Upper lobe of left lung (tissue), 4 donors: Measurements from ENCODE around the gene GRK5.

Experiments
- CTCF ChIP-seq, 6 experiments: fragments of 450-650 bp in 4 of 6; fragments of 200-600 bp in 2 of 6; sonication (generic) in 2 of 6; IDR thresholded peaks; one replicate each; pipeline ENCODE4 v1.5.1; 2016 to 2019; ENCODE audit warnings: antibody characterized with exemption in 6 of 6
- POLR2A ChIP-seq, 4 donors: fragments of 450-650 bp; IDR thresholded peaks; one replicate each; pipeline ENCODE4 v1.5.1; 2016 to 2017; ENCODE audit warnings: antibody characterized with exemption in 4 of 4, mild to moderate bottlenecking in 2 of 4

- TF ChIP-seq CTCF (IDR thresholded peaks at IDR 0.05): no peak
- TF ChIP-seq POLR2A (IDR thresholded peaks at IDR 0.05): no peak
Measured at GRCh38 chr10:119346095-119346832, 138.9 kb downstream of the GRK5 start.
